HG03354 (cell line): ENCODE results near the gene SCUBE3.

Experiments
- ATAC-seq: cut with Tn5 transposase; IDR thresholded peaks from one replicate; pipeline ENCODE4 v1.9.1; 2021; ENCODE audit warnings: mild to moderate bottlenecking; ENCODE audit not compliant: unreplicated experiment, poor library complexity, severe bottlenecking

SCUBE3 gene

GRCh38 chr6:35294308-35294945 lies 80.7 kb downstream of the SCUBE3 start:
- no peak for ATAC-seq

DNA sequence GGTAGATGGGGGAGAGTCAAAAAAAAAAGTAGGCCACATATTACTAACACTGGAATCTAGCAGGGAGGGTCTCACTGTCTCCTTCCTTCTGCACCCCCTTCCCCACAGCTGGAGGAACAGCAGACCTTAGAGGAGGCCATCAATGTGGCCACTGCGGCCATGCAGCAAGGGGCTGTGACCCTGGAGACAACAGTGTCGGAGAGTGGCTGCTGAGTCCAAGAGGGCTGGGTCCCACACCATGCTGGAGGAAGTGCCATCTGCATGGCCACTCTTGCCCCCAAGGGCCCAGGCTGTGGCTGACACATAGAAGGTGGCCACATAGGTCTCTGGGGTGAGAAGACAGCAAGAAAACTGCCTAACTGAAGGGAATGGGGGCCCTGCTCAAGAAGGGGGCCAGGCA lies 81.3 kb downstream of the SCUBE3 start:
- no peak for ATAC-seq

DNA sequence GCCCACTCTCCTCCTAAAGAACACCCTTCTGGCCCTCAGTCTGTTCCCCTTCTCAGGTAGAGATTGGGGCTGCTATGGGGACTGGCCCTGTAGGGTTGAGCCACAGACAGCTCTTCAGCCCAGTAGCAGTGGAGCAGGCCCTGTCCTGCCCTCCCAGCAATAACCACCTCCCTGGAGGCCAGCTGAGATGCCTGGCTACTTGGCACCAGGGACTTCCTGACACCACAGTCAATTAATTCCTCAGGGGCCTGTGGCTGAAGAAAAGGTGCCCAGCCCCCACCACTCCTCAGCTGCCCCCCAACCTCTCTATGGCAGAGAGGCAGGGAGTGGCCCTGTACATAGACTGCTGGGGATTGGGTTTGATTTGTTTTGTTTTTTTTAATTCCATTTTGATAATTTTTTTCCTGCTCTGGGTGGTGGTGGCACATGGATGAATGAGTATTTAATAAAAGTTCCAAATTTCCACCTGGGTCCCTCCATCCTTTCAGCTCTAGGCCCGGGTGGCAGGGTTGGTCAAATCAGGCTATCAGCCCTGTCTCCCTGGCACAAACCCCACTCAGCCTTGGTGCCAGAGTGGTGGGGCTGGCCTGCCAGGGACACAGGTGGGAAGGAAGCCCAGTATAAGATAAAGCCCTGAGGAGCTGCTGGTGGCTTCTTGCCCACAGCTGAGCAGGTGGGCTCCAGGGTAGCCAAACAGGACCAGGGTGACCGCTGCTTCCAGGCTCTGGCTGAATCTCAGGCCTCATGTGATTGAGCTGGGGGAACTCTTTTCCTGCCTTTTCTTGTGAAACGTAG lies 82.0 kb downstream of the SCUBE3 start:
- ATAC-seq, result no peak

DNA sequence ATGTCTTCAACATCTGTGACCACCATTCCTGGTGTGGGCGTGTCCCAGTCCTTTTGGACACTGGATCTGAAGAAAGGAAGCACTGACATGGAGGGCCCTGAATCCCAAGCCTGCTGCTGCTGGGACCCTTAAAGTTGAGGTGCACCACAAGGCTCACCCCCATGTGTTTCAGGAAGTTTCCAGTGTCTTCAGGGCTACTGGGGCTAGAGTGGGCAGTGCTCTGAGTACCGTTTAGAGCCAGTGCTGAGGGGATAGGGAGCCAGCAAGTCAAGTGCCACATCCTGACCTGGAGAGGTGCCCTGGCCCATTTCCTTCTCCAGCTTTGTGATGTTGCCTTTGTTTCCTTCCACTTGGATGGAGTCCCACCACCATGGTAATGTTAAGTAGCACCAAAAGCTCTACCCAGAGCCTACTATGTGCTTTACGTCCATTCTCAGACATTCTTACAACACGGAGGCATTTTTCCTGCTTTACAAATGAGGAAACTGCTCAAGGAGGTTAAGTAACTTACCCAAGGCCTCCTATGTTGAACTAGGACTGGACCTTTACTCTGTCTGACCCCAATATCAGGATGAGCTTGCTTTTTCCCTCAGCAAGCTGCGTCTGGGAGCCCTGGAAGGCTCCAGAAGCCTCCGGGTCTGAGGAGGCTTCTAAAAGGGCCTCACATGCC lies 83.3 kb downstream of the SCUBE3 start:
- ATAC-seq, result no peak

DNA sequence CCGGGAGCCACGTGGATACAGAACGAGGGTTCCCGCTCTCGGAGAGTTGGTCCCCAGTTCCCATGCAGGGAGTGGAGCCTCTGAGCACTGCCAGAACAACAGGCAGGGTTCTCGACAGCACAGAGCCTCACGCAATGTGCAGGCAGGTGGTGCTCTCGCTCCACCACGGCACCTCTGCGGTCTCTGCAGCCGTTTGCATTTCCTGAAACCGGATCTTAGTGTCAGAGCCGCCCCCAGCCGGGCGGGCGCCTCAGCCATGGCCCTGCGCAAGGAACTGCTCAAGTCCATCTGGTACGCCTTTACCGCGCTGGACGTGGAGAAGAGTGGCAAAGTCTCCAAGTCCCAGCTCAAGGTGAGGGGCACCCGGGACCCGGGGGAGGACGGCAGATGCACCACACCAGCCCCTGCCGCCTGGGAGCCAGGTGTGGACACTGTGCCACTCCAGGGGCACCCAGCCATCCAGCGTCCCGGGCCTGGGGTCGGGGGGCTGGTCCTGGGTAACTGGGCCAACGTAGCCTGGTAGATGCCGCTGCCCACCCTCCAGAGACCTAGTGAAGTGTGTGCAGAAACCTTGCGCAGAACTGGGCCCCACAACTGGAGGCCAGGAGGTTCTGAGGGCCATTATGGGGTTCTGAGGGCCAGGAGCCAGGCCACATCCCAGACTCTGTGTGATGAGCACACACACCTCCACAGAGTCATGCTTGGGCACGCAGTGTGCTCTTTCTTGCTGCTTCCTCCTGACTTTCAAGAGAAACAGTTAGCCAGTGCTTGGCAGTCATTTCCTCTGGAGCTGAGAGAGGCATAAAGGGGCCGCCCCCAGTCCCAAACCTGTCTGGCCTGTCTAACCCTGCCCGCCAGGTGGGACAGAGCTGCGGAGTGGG lies 84.1 kb downstream of the SCUBE3 start, which contains the start of gene DEF6:
TSS of gene DEF6 (plus strand) at position 218 of the 881 bp plus-strand sequence. CDS start at position 257, 39 bp downstream.
- peak; percentile 86 for ATAC-seq

DNA sequence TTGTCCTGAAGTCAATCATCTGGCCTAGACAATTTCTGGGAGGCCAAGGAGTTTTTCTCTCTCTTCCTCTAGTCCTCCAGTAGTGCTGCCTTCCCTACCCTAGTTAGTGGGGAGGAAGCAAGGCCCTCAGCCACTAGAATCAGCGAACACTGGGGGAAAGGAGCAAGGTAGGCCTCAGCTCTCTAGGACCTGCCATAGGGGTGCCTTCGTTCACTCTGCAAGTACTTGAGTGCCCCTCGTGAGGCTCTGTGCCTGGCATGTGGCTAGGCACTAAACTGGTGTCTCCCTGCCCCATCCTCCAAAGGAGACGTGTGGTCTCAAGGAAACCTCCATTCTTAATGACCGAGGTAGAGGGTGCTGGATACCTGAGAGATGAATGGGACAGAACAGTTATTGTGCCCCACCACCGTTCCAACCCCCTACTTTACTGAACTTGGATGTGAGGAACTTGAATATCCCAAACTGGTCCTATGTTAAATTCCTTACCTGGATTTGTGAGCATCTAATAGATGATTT lies 84.9 kb downstream of the SCUBE3 start:
- ATAC-seq, result no peak

- ATAC-seq, result no peak
Measured at GRCh38 chr6:35299674-35300073, 85.9 kb downstream of the SCUBE3 start.

- ATAC-seq, result no peak
Measured at GRCh38 chr6:35300848-35301247, 87.1 kb downstream of the SCUBE3 start.
